AG10803 (cell line): ENCODE data around the gene FAM8A1.

Experiments
- DNase-seq: peaks from one replicate; pipeline ENCODE4 v3.0.0; 2010; ENCODE audit warnings: low read depth
- H3K4me3 ChIP-seq: 2 replicates; pipeline ENCODE4 v1.5.1; 2011; ENCODE audit warnings: mild to moderate bottlenecking, low read length, control low read depth
- TF ChIP-seq, protein P1 (sequence below): conservative IDR thresholded peaks from 2 replicates; pipeline ENCODE4 v1.5.1; 2011; ENCODE audit warnings: mild to moderate bottlenecking, low read length, control low read depth, inconsistent platforms

The FAM8A1 gene

DNA sequence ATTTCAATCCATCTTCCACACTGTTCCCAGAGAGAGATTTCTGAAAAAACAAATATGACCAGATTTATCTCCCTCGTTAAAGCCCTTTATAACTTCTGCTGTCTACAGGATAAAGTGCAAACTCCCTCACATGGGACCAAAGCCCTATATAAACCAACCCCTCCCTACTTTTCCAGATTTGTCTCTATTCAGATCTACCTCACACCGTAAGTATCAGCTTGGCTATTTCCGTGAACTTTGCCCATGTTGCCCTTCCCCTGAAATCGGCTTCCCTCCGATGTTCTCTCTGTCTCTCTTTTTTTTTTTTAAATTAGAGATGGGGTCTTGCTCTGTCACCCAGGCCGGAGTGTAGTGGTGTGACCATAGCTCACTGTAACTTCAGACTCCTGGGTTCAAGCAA, 12.1 kb upstream of the FAM8A1 start:
- H3K4me3 ChIP-seq, result no peak overlapping the region
- no peak for DNase-seq
- TF ChIP-seq, protein P1, sequence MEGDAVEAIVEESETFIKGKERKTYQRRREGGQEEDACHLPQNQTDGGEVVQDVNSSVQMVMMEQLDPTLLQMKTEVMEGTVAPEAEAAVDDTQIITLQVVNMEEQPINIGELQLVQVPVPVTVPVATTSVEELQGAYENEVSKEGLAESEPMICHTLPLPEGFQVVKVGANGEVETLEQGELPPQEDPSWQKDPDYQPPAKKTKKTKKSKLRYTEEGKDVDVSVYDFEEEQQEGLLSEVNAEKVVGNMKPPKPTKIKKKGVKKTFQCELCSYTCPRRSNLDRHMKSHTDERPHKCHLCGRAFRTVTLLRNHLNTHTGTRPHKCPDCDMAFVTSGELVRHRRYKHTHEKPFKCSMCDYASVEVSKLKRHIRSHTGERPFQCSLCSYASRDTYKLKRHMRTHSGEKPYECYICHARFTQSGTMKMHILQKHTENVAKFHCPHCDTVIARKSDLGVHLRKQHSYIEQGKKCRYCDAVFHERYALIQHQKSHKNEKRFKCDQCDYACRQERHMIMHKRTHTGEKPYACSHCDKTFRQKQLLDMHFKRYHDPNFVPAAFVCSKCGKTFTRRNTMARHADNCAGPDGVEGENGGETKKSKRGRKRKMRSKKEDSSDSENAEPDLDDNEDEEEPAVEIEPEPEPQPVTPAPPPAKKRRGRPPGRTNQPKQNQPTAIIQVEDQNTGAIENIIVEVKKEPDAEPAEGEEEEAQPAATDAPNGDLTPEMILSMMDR, result no peak

DNA sequence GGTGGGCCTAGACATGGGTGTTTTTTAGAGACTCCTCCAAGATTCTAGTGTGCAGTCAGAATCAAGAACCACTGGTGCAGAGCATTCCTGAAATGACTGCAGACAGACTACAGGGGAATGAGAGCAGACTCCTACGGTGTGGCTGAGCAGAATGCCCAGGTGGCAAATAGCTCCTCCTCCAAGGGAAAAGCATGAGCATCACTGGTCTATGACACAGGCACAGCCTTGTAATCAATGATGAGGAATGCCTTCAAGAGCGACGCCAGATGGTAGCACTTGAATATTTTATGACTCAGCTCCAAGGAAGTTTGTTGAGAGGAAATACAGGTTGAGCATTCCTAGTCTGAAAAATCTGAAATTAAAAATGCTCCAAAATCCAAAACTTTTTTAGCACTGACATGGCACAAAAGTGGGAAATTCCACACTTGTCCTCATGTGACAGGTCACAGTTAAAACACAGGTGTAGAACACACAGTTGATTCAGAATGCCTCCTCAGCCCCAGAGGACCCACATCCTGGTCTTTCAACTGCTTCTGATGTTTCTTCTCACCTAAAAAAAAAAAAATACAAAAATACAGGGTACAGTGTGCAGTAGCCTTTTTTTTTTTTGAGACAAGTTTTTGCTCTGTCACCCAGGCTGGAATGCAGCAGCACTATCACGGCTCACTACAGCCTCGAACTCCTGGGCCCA, 10.6 kb upstream of the FAM8A1 start:
- peak; percentile 89 for DNase-seq
- TF ChIP-seq, protein P1, result peak; percentile 26

DNA sequence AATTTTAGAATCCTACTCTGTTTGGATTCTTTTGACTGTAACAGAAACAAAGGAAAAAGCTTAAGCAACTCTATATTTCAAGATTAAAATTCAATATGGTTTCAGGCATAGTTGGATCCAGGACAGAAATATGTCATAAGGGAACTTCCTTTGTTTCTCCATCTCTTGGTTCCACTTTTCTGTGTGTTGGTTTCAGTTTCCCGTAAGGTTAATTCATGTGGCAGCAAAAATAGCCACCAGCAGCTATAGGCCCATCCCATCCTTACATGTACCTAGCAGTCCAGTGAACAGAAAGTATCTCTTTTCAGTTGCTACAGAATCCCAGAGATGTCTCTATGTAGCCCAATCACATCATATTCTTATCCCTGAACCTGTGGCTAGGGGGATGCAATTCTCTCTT, 8.8 kb upstream of the FAM8A1 start:
- no peak overlapping the region for H3K4me3 ChIP-seq
- no peak for DNase-seq
- TF ChIP-seq, protein P1, result no peak

More for the DNA sequence above, 10.6 kb upstream of the FAM8A1 start:
- no peak overlapping the region for H3K4me3 ChIP-seq

DNA sequence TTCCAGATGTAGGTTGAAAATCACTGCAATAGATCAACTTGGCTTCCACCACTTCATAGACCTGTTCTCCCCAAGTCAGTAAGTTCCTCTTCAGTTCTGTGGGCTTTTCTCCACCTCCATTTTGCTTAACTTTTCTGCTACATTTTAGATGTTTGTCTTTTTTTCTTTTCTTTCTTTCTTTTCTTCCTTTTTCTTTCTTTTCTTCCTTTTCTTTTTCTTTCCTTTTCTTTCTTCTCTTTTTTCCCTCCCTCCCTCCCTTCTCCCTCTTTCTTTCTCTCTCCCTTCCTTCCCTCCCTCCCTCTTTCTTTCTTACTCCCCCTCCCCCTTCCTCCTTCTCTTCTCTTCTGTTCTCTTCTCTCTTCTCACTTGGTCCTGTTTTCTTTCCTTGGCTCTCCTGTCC, 6.9 kb upstream of the FAM8A1 start:
- H3K4me3 ChIP-seq, result no peak overlapping the region
- no peak for DNase-seq
- TF ChIP-seq, protein P1, result no peak

DNA sequence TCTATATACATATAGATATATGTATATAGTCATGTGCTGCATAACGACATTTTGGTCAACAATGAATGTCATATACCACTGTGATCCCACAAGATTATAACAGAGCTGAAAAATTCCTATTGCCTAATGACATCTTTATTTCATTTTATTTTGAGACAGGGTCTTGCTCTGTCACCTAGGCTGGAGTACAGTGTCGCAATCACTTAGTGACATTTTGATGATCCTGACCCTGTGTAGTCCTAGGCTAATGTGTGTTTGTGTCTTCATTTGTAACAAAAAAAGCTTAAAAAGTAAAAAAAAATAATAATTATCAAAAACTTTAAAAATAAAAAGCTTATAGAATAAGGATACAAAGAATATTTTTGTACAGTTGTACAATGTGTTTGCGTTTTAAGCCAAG, 4.0 kb upstream of the FAM8A1 start:
- no peak overlapping the region for H3K4me3 ChIP-seq
- no peak for DNase-seq
- TF ChIP-seq, protein P1, result no peak

DNA sequence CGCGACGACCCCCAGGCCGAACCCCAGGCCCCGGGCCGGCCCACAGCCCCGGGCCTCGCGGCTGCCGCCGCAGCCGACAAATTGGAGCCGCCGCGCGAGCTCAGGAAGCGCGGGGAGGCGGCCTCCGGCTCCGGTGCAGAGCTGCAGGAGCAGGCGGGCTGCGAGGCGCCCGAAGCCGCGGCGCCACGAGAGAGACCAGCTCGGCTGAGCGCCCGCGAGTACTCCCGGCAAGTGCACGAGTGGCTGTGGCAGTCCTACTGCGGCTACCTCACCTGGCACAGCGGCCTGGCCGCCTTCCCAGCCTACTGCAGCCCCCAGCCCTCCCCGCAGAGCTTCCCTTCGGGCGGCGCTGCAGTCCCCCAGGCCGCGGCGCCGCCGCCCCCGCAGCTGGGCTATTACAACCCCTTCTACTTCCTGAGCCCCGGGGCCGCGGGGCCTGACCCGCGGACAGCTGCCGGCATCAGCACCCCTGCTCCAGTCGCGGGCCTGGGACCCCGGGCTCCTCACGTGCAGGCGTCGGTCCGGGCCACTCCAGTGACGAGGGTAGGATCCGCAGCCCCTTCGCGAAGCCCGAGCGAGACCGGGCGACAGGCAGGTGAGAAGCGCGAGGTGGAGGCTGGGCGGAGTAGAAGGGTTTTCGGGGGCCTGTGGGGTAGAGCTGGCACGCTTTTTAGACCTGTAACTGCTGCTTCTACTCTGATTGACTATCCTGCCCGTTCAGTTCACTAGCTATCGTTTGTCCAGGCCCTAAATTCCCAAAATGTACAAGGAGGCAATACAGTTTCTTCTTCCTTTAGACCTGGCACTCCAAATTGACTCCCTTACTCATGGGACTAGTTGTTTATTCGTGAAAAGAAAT, 654 bp downstream of the FAM8A1 start:
- TF ChIP-seq, protein P1, result no peak
- peak overlapping the region; percentile 87 for H3K4me3 ChIP-seq
- peak; percentile 16 for DNase-seq

DNA sequence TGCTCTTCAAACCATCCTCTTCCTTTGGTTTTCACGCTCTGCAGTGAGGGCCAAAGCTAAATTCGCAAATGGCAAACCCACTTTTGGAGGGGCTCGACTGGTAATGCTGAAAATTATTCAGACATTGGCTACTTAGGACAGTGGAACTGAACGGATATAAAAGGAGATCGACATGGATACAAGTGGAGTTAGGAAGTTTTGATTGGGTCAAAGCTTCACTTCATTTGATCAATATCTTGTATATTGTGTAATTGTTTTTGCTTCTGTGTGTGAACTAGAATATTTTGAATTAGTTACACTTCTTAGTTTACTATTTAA, 1.2 kb downstream of the FAM8A1 start:
- no peak for DNase-seq
- peak overlapping the region; percentile 87 for H3K4me3 ChIP-seq
- TF ChIP-seq, protein P1, result no peak
